DMS114 treated with DMSO at 0.1 percent for 48 hours (cell line): ENCODE results near the gene PIGQ.

Experiments used
- DNase-seq: peaks from one replicate; lab custom pipeline; 2025; ENCODE audit not compliant: unreplicated experiment; lab: John Stamatoyannopoulos, UW

PIGQ gene

GRCh38 chr16:566475-567372 lies 3.0 kb upstream of the PIGQ start, which contains the start of gene NHLRC4:
NHLRC4 (plus strand) TSS chr16:567005; CDS start chr16:568048, 1,043 bp downstream.
- DNase-seq = no peak

DNA sequence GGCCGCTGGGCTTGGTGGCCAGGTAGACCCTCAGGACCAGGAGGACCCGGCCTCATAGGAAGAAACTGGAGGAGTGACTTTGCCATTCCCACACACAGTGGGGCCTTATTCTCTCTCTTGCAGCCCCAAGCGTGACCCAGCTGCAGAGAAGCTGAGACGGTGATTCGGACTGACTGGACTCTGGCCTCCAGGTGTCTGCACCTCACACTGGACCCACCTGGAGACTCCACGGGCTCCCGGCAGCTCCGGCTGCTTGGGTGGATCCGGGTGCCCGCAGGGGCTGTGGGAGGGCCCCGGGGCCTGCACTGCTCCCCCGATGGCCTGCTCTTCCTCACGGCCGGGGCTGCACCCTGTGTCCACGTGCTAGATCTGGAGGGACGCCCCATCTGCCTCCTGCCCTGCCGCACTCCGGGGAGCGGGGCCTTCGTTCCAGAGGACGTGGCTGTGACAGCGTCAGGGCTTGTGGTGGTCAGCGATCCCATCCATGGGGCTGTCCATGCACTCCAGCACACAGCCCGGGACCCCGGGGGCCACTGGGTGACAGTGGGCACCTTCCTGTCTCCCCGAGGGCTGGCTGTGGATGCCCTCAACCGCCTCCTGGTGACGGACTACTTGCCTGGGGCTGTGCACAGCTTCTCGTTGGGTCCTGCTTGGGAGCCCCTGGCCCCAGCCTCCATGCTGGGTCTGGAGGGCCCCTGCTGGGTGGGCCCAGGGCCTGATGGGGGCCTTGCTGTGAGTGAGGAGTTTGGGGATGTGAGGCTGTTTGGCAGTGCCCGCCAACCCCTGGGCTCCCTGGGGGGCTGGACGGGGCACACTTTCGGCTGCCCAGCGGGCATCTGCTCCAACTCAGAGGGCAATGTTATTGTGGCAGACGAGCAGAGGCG lies 2.2 kb upstream of the PIGQ start:
- DNase-seq = no peak

DNA sequence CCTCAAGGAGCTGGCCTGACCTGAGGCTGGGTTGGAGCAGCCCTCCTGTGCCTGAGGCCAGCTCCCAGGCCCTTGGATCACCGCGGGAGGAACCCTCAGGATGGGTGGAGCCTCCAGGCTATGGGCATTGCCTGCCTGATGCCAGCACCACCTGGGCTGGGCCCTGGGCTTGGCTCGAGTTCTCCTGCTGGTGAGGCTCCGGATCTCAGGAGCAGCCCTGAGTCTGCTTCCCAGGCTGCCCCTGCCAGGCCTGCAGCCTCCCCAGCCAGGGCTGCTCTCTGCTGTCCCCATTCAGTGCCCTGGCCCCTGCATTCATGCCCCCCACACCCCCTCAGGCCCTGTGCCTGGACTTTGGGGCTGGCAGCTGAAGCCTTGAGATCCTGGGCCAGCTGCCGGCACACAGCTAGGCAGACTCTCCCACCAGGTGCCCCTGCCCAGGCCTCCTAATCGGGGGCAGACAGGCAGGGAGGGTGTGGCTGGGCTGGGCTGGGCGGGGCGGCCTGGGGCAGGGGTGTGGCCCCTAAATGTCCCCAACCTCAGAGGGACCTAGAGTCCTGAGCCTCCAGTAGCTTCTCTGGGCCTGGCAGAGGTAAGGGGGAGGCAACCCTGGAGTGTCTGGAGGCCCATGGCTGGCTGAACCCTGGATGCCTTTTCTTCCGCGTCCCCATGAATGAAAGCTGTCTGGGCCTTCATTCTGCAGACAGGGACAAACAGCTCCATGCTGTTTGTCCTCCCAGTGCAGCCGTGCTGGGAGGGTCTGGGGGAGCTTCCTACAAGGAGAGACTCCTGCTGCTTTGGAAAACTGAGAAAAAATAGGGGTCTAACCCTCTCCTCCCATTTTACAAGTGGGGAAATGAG lies 1.1 kb upstream of the PIGQ start:
- DNase-seq = no peak

DNA sequence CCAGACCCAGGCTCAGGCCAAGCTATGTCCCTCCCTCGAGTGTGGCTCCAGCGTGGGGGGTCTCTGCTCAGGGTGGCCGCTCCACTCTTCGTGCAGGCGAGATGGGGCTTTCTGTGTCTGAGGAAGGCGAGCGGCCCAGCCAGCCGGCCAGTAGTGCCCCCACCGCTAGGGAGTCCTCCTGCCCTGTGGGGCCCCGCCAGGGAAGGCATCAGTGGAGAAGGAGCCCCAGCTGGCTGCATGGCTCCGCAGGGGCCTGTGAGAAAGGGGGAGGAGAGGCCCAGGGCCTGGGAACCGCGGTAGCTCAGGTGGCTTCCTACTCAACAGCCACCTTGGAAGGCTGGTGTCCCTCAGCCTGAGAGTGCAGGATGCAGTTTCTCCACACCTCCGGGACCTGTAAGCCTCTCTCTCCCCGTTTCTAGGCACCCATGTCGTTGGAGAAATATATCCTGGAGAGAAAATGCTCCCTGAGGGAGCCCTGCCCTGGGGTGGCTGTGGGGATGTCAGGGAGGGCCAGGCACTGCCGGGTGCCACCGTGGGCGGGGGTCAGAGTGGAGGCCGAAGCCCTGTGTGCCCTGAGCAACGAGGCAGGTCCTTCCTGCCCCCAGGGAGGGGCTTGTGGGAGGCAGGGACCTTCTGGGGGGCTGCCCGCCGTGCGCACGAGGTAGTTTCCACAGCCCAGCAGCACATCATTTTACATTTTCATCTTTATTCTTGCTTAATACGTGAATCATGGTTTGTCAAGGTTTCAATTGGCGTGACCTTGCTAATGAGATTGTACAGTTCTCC lies 3.3 kb downstream of the PIGQ start:
- no peak for DNase-seq

GRCh38 chr16:574021-574760 lies 4.4 kb downstream of the PIGQ start:
- no peak for DNase-seq

GRCh38 chr16:575354-576196 lies 5.8 kb downstream of the PIGQ start:
- no peak for DNase-seq

DNA sequence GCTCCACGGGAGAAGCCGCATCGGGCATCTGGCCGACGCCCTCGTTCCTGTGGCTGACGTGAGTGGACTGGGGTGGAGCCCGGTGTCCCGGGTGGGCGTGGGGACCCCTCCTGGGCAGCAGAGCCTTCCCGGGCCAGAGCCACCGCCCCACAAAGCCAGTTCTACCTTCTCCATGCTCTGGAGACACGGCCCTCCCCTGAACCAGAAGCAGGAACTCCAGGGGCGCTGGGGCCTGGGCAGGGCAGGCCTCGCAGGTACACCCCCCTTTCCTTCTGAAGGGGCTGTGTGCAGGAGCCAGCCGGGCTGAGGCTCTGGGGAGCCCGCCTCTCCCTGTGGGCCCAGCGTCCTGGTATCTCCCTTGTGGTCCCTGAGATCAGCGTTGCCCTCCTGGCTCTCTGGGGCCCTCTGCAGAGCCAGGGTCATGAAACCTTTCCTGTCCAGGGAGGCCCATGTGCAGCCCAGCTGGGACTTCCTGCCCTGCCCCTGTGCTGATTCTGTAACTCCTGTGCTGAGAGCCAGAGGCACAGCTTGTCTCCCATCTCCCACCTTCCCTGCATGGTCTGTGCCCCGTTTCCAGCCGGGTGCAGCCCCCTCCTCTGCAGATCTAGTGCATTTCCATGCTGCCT lies 6.5 kb downstream of the PIGQ start:
- DNase-seq = no peak

DNA sequence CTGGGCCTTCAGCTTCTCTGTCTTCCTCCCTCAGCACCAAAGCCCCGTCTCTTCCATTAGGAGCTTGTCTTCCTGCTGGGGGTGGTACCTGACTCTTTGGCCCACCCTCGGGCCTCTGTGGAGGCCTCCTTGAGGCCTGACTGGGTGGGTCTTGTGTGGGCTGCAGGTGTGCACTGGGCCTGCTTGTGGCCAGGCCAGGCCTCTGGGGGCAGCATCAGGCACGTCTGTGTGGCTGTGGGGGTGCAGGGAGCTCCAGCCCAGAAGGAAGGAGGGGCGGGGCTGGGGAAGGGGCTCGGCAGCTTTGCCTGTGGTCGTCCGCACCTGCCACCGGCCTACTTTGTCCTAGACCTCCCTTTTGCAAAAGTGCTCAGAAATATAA lies 7.0 kb downstream of the PIGQ start:
- DNase-seq = no peak

GRCh38 chr16:577796-578195 lies 8.0 kb downstream of the PIGQ start:
- no peak for DNase-seq

GRCh38 chr16:578232-578869 lies 8.6 kb downstream of the PIGQ start:
- no peak for DNase-seq

DNA sequence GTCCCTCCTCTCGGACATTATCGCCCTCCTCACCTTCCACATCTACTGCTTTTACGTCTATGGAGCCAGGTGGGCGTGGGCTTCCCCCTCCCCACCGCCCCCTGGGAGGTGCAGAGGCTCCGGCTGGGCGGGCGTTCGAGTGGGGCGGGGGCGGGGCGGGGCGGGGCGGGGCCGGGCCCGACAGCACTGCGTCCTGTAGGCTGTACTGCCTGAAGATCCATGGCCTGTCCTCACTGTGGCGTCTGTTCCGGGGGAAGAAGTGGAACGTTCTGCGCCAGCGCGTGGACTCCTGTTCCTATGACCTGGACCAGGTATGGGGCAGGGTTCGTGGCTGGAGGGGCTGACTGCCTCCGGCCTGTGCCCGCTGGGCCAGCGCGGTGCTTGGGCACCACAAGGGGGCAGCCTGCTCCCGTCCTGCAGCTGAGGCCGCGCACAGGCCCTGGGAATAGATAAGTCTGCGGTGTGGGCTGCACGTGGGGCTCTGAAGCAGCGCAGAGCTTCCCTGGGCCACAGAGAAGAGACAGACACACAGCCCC lies 9.2 kb downstream of the PIGQ start:
- no peak for DNase-seq

DNA sequence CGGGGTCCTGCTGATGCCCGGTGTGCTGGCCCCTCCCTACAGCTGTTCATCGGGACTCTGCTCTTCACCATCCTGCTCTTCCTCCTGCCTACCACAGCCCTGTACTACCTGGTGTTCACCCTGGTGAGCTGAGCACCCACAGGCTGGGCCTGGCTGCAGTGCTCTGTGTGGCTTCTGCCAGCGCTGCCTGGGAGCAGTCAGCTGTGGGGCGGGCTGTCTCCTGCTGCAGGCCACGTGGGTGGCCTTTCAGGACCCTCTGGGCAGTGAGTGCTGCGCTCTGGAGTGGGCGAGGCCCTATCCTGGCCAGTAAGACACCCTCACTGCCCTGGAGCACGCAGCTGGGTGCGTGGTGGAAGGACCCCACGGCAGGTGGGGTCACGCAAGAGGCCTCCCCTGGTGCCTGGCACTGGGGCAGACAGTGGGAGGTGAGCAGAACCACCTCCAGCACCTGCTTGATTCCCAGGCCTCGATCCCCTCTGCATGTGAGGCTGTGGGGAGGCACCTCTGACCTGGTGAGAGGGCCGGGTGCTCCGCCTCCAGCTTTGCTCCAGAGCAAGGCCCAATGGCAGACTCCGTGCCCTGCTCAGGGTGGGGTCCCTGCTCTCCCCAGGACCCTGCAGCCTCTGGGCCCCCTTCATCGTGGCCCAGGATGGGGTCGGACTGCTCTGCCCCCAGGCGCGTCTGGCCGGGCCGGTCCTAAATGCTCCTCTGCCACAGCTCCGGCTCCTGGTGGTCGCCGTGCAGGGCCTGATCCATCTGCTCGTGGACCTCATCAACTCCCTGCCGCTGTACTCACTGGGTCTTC lies 10.6 kb downstream of the PIGQ start:
- no peak for DNase-seq

DNA sequence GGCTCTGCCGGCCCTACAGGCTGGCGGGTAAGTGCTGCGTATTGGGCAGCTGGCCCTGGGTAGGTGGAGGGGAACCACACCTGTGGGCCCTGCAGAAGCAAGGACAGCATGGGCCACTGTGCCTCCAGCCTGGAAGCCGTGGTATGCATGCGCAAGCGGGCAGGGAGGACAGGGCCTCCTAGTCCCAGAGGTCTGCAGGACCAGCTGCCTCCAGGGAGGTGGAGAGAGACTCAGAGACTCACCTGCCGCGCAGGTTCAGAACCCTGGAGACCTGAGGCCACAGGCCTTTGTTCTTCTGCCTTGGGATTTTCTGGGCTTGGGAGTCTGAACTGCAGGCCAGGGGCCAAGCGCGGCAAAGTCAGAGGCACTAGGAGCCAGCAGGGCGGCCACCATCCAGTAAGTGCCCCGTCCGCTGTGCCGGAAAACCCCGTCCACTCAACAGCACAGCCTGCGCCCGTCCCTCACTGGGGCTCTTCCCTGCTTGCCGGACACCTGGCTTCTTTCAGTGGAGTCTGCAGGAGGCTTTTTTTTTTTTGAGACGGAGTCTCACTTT lies 11.3 kb downstream of the PIGQ start:
- DNase-seq = no peak

GRCh38 chr16:582218-582613 lies 12.4 kb downstream of the PIGQ start:
- no peak for DNase-seq

DNA sequence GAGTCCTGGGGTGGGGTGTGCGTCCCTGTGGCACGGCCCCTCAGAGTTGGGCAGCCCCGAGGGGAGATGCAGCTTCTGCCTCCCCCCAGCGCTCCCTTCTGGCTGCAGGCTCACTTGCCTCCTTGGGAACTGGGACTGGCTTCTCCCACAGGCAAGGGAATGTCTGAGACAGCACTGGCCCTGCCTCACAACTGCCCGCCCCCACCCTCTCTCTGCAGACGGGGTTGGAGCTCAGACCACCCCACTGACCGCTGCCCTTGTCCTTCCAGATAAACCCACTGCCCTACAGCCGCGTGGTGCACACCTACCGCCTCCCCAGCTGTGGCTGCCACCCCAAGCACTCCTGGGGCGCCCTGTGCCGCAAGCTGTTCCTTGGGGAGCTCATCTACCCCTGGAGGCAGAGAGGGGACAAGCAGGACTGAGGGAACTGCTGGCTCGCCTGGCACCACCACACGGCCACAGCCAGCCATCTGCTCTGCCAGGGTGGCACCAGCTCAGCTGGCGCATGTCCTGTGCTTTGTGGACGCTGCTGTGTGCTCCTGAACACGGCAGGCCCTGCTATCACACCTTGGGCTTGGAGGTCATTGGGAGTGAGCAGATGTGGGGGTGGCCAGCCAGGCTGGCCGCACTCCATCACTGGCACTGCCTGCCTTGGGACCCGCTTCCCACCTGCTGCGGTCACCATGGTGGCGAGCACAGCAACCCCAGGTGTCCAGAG lies 13.0 kb downstream of the PIGQ start:
- no peak for DNase-seq

GRCh38 chr16:583470-583814 lies 13.7 kb downstream of the PIGQ start:
- no peak for DNase-seq
